ENCODE measurements around the gene PPM1G.

PPM1G gene

GRCh38 chr2:27422958-27423357, 13.6 kb upstream of the PPM1G start:
- H3K9ac ChIP-seq (ENCODE audit: low read length): no peak overlapping the region
- no peaks in the 10 kb centered on the region for H3K36me3 ChIP-seq (ENCODE audit: control insufficient read depth in 1 of 2, insufficient read depth in 2 of 2, low read depth in 1 of 2, low read length in 2 of 2)
- no peak overlapping the region for H3K4ac ChIP-seq (ENCODE audit: low read depth in 1 of 2, low read length in 2 of 2)
- H2BK5ac ChIP-seq (ENCODE audit: low read depth, low read length, poor library complexity, severe bottlenecking): no peak overlapping the region
- H3K27me3 ChIP-seq (ENCODE audit: control insufficient read depth in 1 of 2, insufficient read depth in 1 of 2, low read length in 2 of 2): no peaks in the 10 kb centered on the region
- H3K4me3 ChIP-seq (ENCODE audit: insufficient read depth in 1 of 2, low read depth in 1 of 2, low read length in 2 of 2): no peak overlapping the region
- no peak overlapping the region for H2BK120ac ChIP-seq (ENCODE audit: low read depth, low read length)
- H3K14ac ChIP-seq (ENCODE audit: low read length in 2 of 2): no peak overlapping the region
- H4K91ac ChIP-seq (ENCODE audit: low read length): no peak overlapping the region
- H2BK12ac ChIP-seq (ENCODE audit: low read length in 2 of 2): no peak overlapping the region
- no peak overlapping the region for H3K18ac ChIP-seq (ENCODE audit: low read depth in 1 of 2, low read length in 2 of 2)
- no peak overlapping the region for H4K8ac ChIP-seq (ENCODE audit: low read length)
- no peak for DNase-seq
- H2AFZ ChIP-seq (ENCODE audit: low read depth, low read length): no peak overlapping the region
- H3K27ac ChIP-seq (ENCODE audit: low read length, poor library complexity, severe bottlenecking): no peak overlapping the region
- H2AK5ac ChIP-seq (ENCODE audit: low read length, severe bottlenecking): no peak overlapping the region
- no peaks in the 10 kb centered on the region for H3K9me3 ChIP-seq (ENCODE audit: control insufficient read depth, low read length)
- H3K79me1 ChIP-seq (replicated peaks; ENCODE audit: low read length, poor library complexity, severe bottlenecking): no peaks in the 10 kb centered on the region
- no peak overlapping the region for H3K23ac ChIP-seq (ENCODE audit: low read length in 2 of 2)
- 100% methylated on average over 2 of the region's 3 CpGs for WGBS
- H2BK15ac ChIP-seq (ENCODE audit: low read depth, poor library complexity, severe bottlenecking): no peak overlapping the region
- H3K4me1 ChIP-seq (ENCODE audit: control insufficient read depth, insufficient read depth, low read depth, low read length): peaks cover 3% of the 10 kb centered on the region
- H3K4me2 ChIP-seq (ENCODE audit: low read length, poor library complexity, severe bottlenecking): no peak overlapping the region

DNA sequence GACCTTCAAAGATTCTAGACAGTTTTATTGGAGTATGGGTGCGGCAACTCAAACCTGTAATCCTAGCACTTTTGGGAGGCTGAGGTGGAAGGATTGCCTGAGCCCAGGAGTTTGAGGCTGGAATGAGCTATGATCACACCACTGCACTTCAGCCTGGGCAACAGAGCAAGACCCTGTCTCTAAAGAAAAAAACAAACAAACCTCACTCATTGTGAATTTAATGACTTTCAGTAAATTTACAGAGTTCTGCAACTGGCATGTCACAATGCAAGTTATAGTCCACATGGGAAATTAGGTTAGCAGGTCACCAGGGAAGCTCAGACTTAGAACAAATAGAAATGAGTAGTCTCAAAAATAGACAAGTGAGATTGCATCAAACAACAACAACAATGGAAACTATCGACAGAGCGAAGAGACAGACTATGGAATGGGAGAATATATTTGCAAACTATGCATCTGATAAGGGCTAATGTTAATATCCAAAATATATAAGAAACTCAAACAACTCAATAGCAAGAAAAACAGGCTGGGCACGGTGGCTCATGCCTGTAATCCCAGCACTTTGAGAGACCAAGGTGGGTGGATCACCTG, 12.4 kb upstream of the PPM1G start:
- Histone ChIP-seq H3K4ac (ENCODE audit: low read depth in 1 of 2, low read length in 2 of 2) (no peak overlapping the region), H3K18ac (ENCODE audit: low read depth in 1 of 2, low read length in 2 of 2) (no peak overlapping the region), H2AFZ (ENCODE audit: low read depth, low read length) (no peak overlapping the region), H3K23ac (ENCODE audit: low read length in 2 of 2) (no peak overlapping the region), H3K9ac (ENCODE audit: low read length) (no peak overlapping the region), H2AK5ac (ENCODE audit: low read length, severe bottlenecking) (no peak overlapping the region), H2BK120ac (ENCODE audit: low read depth, low read length) (no peak overlapping the region), H2BK5ac (ENCODE audit: low read depth, low read length, poor library complexity, severe bottlenecking) (no peak overlapping the region), H3K4me1 (ENCODE audit: control insufficient read depth, insufficient read depth, low read depth, low read length) (no peaks in the 10 kb centered on the region), H3K4me3 (ENCODE audit: insufficient read depth in 1 of 2, low read depth in 1 of 2, low read length in 2 of 2) (no peak overlapping the region), H3K36me3 (ENCODE audit: control insufficient read depth in 1 of 2, insufficient read depth in 2 of 2, low read depth in 1 of 2, low read length in 2 of 2) (no peaks in the 10 kb centered on the region), H3K14ac (ENCODE audit: low read length in 2 of 2) (no peak overlapping the region), H3K27me3 (ENCODE audit: control insufficient read depth in 1 of 2, insufficient read depth in 1 of 2, low read length in 2 of 2) (no peaks in the 10 kb centered on the region), H4K91ac (ENCODE audit: low read length) (no peak overlapping the region), H3K4me2 (ENCODE audit: low read length, poor library complexity, severe bottlenecking) (no peak overlapping the region), H3K79me1 (replicated peaks; ENCODE audit: low read length, poor library complexity, severe bottlenecking) (no peaks in the 10 kb centered on the region), H4K8ac (ENCODE audit: low read length) (no peak overlapping the region), H2BK15ac (ENCODE audit: low read depth, poor library complexity, severe bottlenecking) (no peak overlapping the region), H3K27ac (ENCODE audit: low read length, poor library complexity, severe bottlenecking) (no peak overlapping the region), H2BK12ac (ENCODE audit: low read length in 2 of 2) (no peak overlapping the region), H3K9me3 (ENCODE audit: control insufficient read depth, low read length) (no peaks in the 10 kb centered on the region)
- DNase-seq: no peak
- 94% methylated on average over 2 of the region's 4 CpGs for WGBS

- no peak for DNase-seq
- H4K8ac ChIP-seq (ENCODE audit: low read length): no peak overlapping the region
- H2BK15ac ChIP-seq (ENCODE audit: low read depth, poor library complexity, severe bottlenecking): no peak overlapping the region
- H2BK120ac ChIP-seq (ENCODE audit: low read depth, low read length): no peak overlapping the region
- no peaks in the 10 kb centered on the region for H3K79me1 ChIP-seq (replicated peaks; ENCODE audit: low read length, poor library complexity, severe bottlenecking)
- no peak overlapping the region for H4K91ac ChIP-seq (ENCODE audit: low read length)
- no peak overlapping the region for H2BK5ac ChIP-seq (ENCODE audit: low read depth, low read length, poor library complexity, severe bottlenecking)
- no peak overlapping the region for H3K18ac ChIP-seq (ENCODE audit: low read depth in 1 of 2, low read length in 2 of 2)
- no peak overlapping the region for H3K27ac ChIP-seq (ENCODE audit: low read length, poor library complexity, severe bottlenecking)
- H3K4me3 ChIP-seq (ENCODE audit: insufficient read depth in 1 of 2, low read depth in 1 of 2, low read length in 2 of 2): no peak overlapping the region
- no peak overlapping the region for H2AK5ac ChIP-seq (ENCODE audit: low read length, severe bottlenecking)
- no peaks in the 10 kb centered on the region for H3K4me1 ChIP-seq (ENCODE audit: control insufficient read depth, insufficient read depth, low read depth, low read length)
- no peak overlapping the region for H3K23ac ChIP-seq (ENCODE audit: low read length in 2 of 2)
- H3K36me3 ChIP-seq (ENCODE audit: control insufficient read depth in 1 of 2, insufficient read depth in 2 of 2, low read depth in 1 of 2, low read length in 2 of 2): no peaks in the 10 kb centered on the region
- no peaks in the 10 kb centered on the region for H3K27me3 ChIP-seq (ENCODE audit: control insufficient read depth in 1 of 2, insufficient read depth in 1 of 2, low read length in 2 of 2)
- no peaks in the 10 kb centered on the region for H3K9me3 ChIP-seq (ENCODE audit: control insufficient read depth, low read length)
- no peak overlapping the region for H3K4ac ChIP-seq (ENCODE audit: low read depth in 1 of 2, low read length in 2 of 2)
- H2AFZ ChIP-seq (ENCODE audit: low read depth, low read length): no peak overlapping the region
- H3K14ac ChIP-seq (ENCODE audit: low read length in 2 of 2): no peak overlapping the region
- H3K9ac ChIP-seq (ENCODE audit: low read length): no peak overlapping the region
- no peak overlapping the region for H2BK12ac ChIP-seq (ENCODE audit: low read length in 2 of 2)
- H3K4me2 ChIP-seq (ENCODE audit: low read length, poor library complexity, severe bottlenecking): no peak overlapping the region
Observed at GRCh38 chr2:27420996-27421395, 11.6 kb upstream of the PPM1G start.

DNA sequence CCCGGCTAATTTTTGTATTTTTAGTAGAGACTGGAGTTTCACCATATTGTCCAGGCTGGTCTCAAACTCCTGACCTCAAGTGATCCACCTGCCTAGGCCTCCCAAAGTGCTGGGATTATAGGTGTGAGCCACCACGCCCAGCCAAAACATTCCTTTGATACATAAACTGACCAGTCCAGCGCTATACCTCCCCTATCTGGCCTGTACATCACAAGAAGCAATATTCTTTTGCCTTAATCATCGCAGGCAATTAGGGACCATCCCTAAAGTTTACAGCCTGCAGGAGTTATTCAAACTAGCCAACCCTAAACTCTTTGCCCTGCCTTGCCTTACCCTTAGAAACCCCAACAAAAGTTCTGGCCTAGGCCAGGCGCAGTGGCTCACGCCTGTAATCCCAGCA, 6.8 kb upstream of the PPM1G start:
- no peak overlapping the region for H3K14ac ChIP-seq (ENCODE audit: low read length in 2 of 2)
- H3K4me1 ChIP-seq (ENCODE audit: control insufficient read depth, insufficient read depth, low read depth, low read length): no peaks in the 10 kb centered on the region
- no peak overlapping the region for H2AFZ ChIP-seq (ENCODE audit: low read depth, low read length)
- H3K27me3 ChIP-seq (ENCODE audit: control insufficient read depth in 1 of 2, insufficient read depth in 1 of 2, low read length in 2 of 2): no peaks in the 10 kb centered on the region
- DNase-seq: no peak
- H3K4ac ChIP-seq (ENCODE audit: low read depth in 1 of 2, low read length in 2 of 2): no peak overlapping the region
- H3K36me3 ChIP-seq (ENCODE audit: control insufficient read depth in 1 of 2, insufficient read depth in 2 of 2, low read depth in 1 of 2, low read length in 2 of 2): no peaks in the 10 kb centered on the region
- H3K9ac ChIP-seq (ENCODE audit: low read length): no peak overlapping the region
- peak overlapping the region in 1 of 2 experiments; percentile 50 for H3K23ac ChIP-seq (ENCODE audit: low read length in 2 of 2)
- H3K27ac ChIP-seq (ENCODE audit: low read length, poor library complexity, severe bottlenecking): no peak overlapping the region
- H4K91ac ChIP-seq (ENCODE audit: low read length): no peak overlapping the region
- H2BK120ac ChIP-seq (ENCODE audit: low read depth, low read length): no peak overlapping the region
- H4K8ac ChIP-seq (ENCODE audit: low read length): no peak overlapping the region
- no peak overlapping the region for H2BK12ac ChIP-seq (ENCODE audit: low read length in 2 of 2)
- no peak overlapping the region for H3K4me3 ChIP-seq (ENCODE audit: insufficient read depth in 1 of 2, low read depth in 1 of 2, low read length in 2 of 2)
- H3K79me1 ChIP-seq (replicated peaks; ENCODE audit: low read length, poor library complexity, severe bottlenecking): no peaks in the 10 kb centered on the region
- H3K18ac ChIP-seq (ENCODE audit: low read depth in 1 of 2, low read length in 2 of 2): no peak overlapping the region
- no peak overlapping the region for H2BK15ac ChIP-seq (ENCODE audit: low read depth, poor library complexity, severe bottlenecking)
- WGBS: 88% methylated on average over 6 of the region's 6 CpGs
- H3K9me3 ChIP-seq (ENCODE audit: control insufficient read depth, low read length): no peaks in the 10 kb centered on the region
- no peak overlapping the region for H2AK5ac ChIP-seq (ENCODE audit: low read length, severe bottlenecking)
- H3K4me2 ChIP-seq (ENCODE audit: low read length, poor library complexity, severe bottlenecking): no peak overlapping the region
- H2BK5ac ChIP-seq (ENCODE audit: low read depth, low read length, poor library complexity, severe bottlenecking): no peak overlapping the region
